IMR-90 (cell line): ENCODE results near the gene CLASRP.

Source experiments
- POLR2A ChIP-seq: IDR thresholded peaks from 2 replicates; pipeline ENCODE4 v1.6.1; 2012; ENCODE audit warnings: mild to moderate bottlenecking, low read depth, low read length
- RAD21 ChIP-seq: IDR thresholded peaks from 2 replicates; pipeline ENCODE4 v1.6.1; 2012; ENCODE audit warnings: low read length, improper control_type of control experiment
- SMC3 ChIP-seq: fragments of 150-350 bp; IDR thresholded peaks from 2 replicates; pipeline ENCODE4 v1.6.1; 2016; ENCODE audit warnings: low read depth, mild to moderate bottlenecking, antibody characterized with exemption, low read length, moderate library complexity
- TF ChIP-seq, protein P1 (sequence below): conservative IDR thresholded peaks from 2 replicates; pipeline ENCODE4 v1.5.1; 2012; ENCODE audit warnings: mild to moderate bottlenecking, low read depth, low read length, improper control_type of control experiment
- TF ChIP-seq, protein P2 (sequence below): fragments of 150-350 bp; IDR thresholded peaks from 2 replicates; pipeline ENCODE4 v1.6.1; 2017; ENCODE audit warnings: mild to moderate bottlenecking, antibody characterized with exemption, low read length, low read depth
- TF ChIP-seq, protein P3 (sequence below): fragments of 150-350 bp; IDR thresholded peaks from 2 replicates; pipeline ENCODE4 v1.6.1; 2016; ENCODE audit warnings: low read depth, mild to moderate bottlenecking, low read length, moderate library complexity, borderline replicate concordance

DNA sequence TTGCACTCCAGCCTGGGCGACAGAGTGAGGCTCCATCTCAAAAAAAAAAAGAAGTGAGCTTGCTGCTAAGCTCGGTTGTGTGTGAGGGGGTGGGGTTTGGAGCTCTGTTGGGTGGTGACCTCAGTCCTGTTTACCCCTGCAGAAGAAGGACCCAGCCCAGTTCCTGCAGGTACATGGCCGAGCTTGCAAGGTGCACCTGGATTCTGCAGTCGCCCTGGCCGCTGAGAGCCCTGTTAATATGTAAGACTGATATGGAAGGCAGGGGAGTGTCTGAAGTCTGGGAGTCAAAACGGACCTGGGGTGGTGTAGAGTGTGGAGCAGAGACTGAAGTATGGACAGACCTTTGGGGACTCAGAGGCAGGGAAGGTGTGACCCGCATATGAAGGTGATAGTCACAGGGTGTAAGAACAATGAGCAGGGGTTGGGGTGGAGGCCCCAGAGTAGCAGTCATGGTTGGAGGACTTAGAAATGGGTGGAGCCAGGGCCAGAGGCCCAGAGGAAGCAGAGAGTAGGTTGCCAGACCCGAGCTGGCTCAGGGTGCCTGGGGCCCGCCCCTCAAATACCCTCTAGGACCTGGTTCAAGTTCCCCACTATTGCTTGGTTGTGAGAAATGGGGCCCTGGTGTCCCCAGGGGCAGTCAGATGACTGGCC, 13.2 kb downstream of the CLASRP start:
- TF ChIP-seq, protein P1, sequence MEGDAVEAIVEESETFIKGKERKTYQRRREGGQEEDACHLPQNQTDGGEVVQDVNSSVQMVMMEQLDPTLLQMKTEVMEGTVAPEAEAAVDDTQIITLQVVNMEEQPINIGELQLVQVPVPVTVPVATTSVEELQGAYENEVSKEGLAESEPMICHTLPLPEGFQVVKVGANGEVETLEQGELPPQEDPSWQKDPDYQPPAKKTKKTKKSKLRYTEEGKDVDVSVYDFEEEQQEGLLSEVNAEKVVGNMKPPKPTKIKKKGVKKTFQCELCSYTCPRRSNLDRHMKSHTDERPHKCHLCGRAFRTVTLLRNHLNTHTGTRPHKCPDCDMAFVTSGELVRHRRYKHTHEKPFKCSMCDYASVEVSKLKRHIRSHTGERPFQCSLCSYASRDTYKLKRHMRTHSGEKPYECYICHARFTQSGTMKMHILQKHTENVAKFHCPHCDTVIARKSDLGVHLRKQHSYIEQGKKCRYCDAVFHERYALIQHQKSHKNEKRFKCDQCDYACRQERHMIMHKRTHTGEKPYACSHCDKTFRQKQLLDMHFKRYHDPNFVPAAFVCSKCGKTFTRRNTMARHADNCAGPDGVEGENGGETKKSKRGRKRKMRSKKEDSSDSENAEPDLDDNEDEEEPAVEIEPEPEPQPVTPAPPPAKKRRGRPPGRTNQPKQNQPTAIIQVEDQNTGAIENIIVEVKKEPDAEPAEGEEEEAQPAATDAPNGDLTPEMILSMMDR = no peak
- TF ChIP-seq, protein P2, sequence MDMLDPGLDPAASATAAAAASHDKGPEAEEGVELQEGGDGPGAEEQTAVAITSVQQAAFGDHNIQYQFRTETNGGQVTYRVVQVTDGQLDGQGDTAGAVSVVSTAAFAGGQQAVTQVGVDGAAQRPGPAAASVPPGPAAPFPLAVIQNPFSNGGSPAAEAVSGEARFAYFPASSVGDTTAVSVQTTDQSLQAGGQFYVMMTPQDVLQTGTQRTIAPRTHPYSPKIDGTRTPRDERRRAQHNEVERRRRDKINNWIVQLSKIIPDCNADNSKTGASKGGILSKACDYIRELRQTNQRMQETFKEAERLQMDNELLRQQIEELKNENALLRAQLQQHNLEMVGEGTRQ = no peak
- TF ChIP-seq POLR2A (no peak), SMC3 (no peak), RAD21 (no peak)
- TF ChIP-seq, protein P3, sequence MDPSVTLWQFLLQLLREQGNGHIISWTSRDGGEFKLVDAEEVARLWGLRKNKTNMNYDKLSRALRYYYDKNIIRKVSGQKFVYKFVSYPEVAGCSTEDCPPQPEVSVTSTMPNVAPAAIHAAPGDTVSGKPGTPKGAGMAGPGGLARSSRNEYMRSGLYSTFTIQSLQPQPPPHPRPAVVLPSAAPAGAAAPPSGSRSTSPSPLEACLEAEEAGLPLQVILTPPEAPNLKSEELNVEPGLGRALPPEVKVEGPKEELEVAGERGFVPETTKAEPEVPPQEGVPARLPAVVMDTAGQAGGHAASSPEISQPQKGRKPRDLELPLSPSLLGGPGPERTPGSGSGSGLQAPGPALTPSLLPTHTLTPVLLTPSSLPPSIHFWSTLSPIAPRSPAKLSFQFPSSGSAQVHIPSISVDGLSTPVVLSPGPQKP = no peak
